ENCODE measurements around the gene CA9.

- no peak for TF ChIP-seq CTCF (IDR thresholded peaks at IDR 0.05)
- no peak for TF ChIP-seq POLR2A (IDR thresholded peaks at IDR 0.05)
Observed at GRCh38 chr9:35652829-35653209, 20.9 kb upstream of the CA9 start.

Measured in transverse colon (tissue), 3 donors.